Activated naive CD8-positive, alpha-beta T cell treated with anti-CD3 and anti-CD28 coated beads, Interleukin-2, amount 50 U/mL, for 24 hours (primary cell): Measurements from ENCODE around the gene FGF11.

Source experiments
- ATAC-seq: fragments of 150-1000 bp; cut with Tn5 transposase; one replicate; pipeline ENCODE4 v1.10.0; 2021
- DNase-seq: peaks from one replicate; pipeline ENCODE4 v3.0.0; 2021
- H3K27ac Mint-ChIP-seq: one replicate; pipeline ENCODE4 v1.8.0; 2021; ENCODE audit warnings: mild to moderate bottlenecking, mixed read lengths
- H3K27me3 Mint-ChIP-seq: one replicate; pipeline ENCODE4 v1.8.0; 2021; ENCODE audit warnings: mixed read lengths
- H3K36me3 Mint-ChIP-seq: one replicate; pipeline ENCODE4 v1.8.0; 2021; ENCODE audit warnings: low read depth, mixed read lengths
- H3K4me1 Mint-ChIP-seq: one replicate; pipeline ENCODE4 v1.8.0; 2021; ENCODE audit warnings: mixed read lengths
- H3K4me3 Mint-ChIP-seq: one replicate; pipeline ENCODE4 v1.8.0; 2021; ENCODE audit warnings: mild to moderate bottlenecking, moderate library complexity, mixed read lengths
- H3K9me3 Mint-ChIP-seq: one replicate; pipeline ENCODE4 v1.8.0; 2021; ENCODE audit warnings: mixed read lengths

FGF11 gene

DNA sequence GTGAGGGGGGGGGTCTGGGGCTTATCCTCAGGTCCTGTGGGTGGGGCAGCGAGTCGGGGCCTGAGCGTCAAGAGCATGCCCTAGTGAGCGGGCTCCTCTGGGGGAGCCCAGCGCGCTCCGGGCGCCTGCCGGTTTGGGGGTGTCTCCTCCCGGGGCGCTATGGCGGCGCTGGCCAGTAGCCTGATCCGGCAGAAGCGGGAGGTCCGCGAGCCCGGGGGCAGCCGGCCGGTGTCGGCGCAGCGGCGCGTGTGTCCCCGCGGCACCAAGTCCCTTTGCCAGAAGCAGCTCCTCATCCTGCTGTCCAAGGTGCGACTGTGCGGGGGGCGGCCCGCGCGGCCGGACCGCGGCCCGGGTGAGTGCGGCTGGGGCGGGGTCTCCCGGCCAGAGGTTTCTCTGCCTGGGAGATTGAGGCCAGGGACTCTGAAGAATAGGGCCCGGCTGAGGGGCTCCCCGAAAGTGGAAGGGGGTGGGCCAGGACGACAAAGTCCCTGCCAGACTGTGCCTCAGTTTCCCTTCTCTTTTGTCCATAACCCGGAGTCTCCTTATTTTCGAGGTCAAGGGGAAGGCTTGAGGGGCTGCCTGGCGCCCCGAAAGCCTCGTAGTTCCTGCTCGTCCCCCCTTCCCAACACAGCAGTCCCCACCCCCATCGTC lies at the start of gene FGF11:
FGF11 (plus strand) TSS at position 51 of the 651 bp plus-strand sequence; CDS start at position 160, 109 bp downstream.
- peaks cover 4% of the 10 kb centered on the region for H3K36me3 Mint-ChIP-seq
- H3K27ac Mint-ChIP-seq: no peak within 1 kb of the TSS
- no peaks in the 10 kb centered on the region for H3K9me3 Mint-ChIP-seq
- H3K4me3 Mint-ChIP-seq: peak within 1 kb of the TSS; percentile 80
- H3K4me1 Mint-ChIP-seq: peaks cover 46% of the 10 kb centered on the region
- ATAC-seq (no peak), DNase-seq (peak; percentile 12)
- peaks cover 51% of the 10 kb centered on the region for H3K27me3 Mint-ChIP-seq

DNA sequence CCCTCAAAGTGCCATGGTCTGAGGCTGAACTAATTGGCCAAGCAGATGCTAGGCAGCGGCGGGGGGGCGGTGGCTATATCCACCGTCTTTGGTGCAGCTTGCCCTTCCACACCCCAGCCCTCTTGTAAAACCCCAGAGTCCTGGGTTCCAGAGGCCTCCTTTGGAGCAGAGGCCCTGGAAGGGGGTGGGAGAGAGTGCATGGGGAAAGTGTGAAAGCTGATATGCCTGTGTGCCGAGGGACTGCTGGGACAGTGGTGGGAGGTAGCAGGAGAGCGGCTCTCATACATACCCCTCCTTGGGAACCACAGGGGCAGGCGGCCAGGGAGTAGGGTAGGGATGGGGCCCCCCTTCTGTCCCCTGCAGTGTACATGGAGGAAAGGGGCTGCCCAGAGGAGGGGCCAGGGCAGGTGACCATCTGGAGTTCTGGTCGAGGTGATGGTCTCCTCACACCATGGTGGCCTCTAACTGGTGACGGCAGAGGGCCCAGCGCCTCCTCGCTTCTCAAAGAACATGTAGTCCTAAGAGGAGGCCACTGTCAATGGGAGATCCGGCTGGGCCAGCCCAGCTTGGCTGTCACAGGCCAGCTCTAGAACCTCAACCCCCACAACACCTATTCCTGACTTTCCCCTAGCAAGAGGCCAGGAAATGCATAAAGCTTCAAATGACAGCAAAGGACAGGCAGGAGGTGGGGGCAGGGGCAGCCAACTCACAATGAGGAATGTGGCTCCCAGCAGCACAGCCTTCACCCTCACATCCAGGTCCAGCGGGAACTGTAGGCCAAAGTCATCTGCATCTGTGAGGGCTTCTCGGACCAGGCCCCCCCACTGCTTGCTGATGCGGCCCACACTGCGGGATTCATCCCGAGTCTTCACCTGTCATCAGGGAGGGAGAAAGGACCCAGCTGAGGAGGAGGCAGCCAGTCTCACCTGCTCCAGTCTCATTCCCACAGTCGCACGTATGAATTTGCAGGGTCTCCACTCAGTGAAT lies 49.1 kb upstream of the FGF11 start:
- H3K27me3 Mint-ChIP-seq: no peaks in the 10 kb centered on the region
- ATAC-seq (no peak), DNase-seq (no peak)
- peaks cover 18% of the 10 kb centered on the region for H3K4me1 Mint-ChIP-seq
- H3K4me3 Mint-ChIP-seq: no peak overlapping the region
- H3K36me3 Mint-ChIP-seq: peaks cover 11% of the 10 kb centered on the region
- H3K9me3 Mint-ChIP-seq: no peaks in the 10 kb centered on the region
- H3K27ac Mint-ChIP-seq: no peak overlapping the region

DNA sequence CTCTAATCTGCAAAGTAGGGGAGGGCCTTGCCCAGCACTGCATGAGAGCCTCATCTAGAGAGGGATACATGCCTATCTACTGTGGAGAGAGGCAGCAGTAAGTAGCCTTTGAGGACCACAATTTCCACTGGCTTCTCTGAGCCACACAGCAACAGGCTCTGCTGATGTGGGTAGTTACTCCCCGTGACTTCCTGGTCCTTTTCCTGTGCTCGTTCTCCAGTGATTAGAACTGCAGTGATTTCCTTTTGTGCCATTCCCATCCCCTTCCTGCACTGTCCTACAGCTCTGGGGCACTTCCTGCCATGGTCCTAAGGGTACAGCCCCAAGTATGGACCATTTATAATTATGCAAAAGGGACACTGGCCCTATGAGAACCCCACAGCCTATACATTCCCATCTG lies 48.0 kb upstream of the FGF11 start:
- Mint-ChIP-seq H3K9me3 (no peaks in the 10 kb centered on the region), H3K36me3 (peaks cover 11% of the 10 kb centered on the region), H3K4me1 (peaks cover 20% of the 10 kb centered on the region), H3K27ac (no peak overlapping the region), H3K4me3 (no peak overlapping the region), H3K27me3 (no peaks in the 10 kb centered on the region)
- no peak for DNase-seq
- no peak for ATAC-seq

DNA sequence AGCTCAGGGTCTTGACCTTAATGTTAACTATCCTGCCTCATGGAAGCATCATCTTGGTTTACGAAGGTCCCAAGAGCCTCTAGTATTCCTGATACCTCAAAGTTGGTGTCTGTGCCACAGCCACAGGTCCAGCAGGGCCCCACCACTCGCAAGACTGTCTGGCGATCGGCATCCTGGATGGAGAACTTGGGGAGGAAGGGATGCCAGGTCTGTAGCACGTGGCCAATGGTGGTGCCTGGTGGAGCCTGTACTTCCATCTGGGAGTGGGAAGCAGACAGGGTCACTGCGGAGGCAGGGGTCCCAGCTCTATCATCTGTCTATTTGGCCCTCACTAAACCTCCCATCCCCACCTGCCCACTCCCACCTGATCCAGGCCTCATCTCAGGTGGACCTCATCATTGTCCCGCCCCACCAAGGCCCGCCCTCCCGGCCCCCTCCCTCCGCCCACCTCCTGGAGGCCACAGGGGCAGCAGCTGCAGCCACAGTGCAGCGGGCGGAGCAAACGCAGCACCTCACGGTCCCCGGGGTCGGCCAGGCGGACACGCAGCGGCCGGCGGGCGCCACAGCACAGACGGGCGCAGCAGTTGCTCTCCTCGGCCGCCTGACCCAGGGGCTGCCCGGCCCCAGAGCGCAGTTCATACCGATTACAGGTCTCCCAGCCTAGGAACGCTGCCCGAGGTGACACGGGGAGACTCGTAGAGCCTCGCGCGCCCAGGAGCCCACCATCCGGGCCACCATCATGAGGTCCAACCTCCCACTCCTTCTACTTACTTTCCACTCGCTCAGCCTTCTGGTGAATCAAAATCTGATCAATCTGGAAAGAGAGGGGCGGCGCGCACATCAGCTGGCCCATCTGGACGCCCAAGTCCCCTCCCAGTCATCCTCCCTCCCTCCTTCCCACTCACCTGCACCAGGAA lies 46.4 kb upstream of the FGF11 start:
- H3K9me3 Mint-ChIP-seq: no peaks in the 10 kb centered on the region
- H3K4me3 Mint-ChIP-seq: peak overlapping the region; percentile 94
- DNase-seq (no peak), ATAC-seq (no peak)
- H3K27me3 Mint-ChIP-seq: no peaks in the 10 kb centered on the region
- H3K27ac Mint-ChIP-seq: peak overlapping the region; percentile 22
- H3K4me1 Mint-ChIP-seq: peaks cover 20% of the 10 kb centered on the region
- H3K36me3 Mint-ChIP-seq: peaks cover 11% of the 10 kb centered on the region

DNA sequence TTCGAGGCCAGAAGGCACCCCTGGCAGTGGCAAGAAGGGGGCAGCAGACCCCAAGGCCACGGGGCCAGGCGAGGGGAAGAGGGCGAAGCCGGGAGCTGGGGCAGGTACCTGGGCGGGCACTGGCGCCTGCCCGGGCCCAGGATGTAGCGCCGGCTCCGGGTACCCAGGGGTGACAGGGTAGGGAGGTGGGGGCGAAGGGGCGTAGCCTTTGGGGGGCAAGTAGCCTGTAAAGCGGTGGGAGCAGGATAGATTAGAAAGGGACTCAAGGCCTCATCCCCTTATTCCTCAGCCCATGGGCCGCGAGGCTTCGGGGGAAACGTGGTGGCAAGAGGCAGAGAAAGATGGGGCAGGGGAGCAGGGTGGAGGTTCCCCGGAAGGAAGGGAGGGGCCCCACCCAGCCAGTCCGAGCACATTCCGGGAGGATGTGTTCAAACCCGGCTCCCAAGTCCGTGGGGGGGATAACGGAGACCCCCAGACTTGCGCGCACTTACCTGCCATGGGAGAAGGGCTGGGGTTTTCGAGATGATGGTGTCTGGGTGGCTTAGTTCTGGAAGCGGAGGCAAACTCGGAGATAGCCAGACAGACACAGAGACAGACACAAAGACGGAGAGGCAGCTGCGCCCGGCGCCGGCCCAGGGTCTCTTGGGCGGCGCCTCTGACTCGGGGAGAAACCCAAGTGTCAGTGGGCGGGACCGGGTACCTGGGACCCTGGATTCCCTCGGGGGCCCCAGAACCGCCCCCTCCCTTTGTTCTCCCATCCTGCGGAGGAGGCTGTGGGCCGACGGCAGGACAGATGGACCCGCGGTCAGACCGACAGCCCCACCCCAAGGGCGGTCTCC lies 45.5 kb upstream of the FGF11 start:
- DNase-seq (peak; percentile 61), ATAC-seq (peak; percentile 60)
- peaks cover 11% of the 10 kb centered on the region for H3K36me3 Mint-ChIP-seq
- peak overlapping the region; percentile 94 for H3K4me3 Mint-ChIP-seq
- H3K27ac Mint-ChIP-seq: peak overlapping the region; percentile 82
- H3K27me3 Mint-ChIP-seq: no peaks in the 10 kb centered on the region
- no peaks in the 10 kb centered on the region for H3K9me3 Mint-ChIP-seq
- H3K4me1 Mint-ChIP-seq: peaks cover 20% of the 10 kb centered on the region

DNA sequence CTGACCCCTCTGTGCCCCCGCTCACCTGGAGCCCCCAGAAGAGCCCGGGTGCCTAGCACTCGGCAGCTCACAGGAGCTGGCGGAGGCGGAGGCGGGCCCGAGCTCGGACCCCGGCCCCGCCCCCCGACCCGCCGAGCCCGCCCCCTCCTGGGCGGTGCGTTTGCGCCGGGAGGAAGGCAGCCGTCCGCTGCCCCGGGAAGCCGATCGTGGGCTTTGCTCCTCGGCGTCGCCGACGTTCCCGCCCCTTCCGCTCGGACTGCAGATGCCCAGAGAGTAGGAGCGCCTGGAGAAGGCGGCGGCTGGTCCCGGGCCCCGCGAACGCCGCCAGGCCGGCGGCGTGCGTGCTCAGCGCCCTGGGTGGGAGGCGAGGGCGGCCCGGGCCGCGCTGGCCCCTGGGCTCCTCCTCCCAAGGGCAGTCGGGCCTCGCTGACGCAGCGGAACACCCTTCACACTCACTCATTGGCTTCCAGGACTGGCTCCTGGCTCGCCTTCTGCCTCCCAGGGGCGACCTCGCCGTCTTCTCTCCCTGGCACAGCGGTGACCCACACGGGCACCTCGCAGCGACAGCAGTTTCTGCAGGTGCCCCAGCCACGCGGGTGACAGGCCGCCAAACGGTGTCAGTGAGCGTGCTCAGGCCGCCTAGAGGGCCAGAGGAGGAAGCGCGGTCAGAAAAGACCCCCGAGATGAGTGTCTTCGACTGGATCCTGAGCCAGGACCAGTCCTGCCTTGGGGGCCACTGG lies 44.7 kb upstream of the FGF11 start, which contains the start of gene PLSCR3:
PLSCR3 (minus strand) TSS at position 74 of the 740 bp plus-strand sequence. CDS start 415 bp downstream, outside the sequence.
- Mint-ChIP-seq H3K27ac (peak within 1 kb of the TSS; percentile 90), H3K27me3 (no peaks in the 10 kb centered on the region), H3K4me3 (peak within 1 kb of the TSS; percentile 94), H3K36me3 (peaks cover 6% of the 10 kb centered on the region), H3K9me3 (no peaks in the 10 kb centered on the region), H3K4me1 (peaks cover 20% of the 10 kb centered on the region)
- ATAC-seq (peak; percentile 88), DNase-seq (peak; percentile 89)

DNA sequence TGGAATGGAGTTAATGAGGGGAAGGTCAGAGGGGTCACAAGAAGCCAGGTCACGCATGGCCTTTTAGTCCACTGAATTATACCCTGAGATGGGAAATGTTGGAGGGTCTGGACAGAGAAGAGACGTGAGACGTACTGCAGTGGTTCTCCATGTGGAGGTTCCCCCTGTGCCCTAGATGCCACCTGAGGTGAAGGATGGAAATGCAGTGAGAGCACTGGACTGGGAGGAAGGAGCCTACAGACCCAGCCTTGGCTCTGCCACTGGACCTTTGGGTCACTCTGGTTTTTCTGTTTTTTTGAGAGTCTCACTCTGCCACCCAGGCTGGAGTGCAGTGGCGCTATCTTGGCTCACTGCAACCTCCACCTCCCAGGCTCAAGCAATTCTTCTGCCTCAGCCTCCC lies 43.2 kb upstream of the FGF11 start:
- DNase-seq: no peak
- ATAC-seq: no peak
- Mint-ChIP-seq H3K36me3 (peaks cover 2% of the 10 kb centered on the region), H3K27ac (no peak overlapping the region), H3K4me1 (peaks cover 18% of the 10 kb centered on the region), H3K4me3 (peak overlapping the region; percentile 9), H3K27me3 (no peaks in the 10 kb centered on the region), H3K9me3 (no peaks in the 10 kb centered on the region)

DNA sequence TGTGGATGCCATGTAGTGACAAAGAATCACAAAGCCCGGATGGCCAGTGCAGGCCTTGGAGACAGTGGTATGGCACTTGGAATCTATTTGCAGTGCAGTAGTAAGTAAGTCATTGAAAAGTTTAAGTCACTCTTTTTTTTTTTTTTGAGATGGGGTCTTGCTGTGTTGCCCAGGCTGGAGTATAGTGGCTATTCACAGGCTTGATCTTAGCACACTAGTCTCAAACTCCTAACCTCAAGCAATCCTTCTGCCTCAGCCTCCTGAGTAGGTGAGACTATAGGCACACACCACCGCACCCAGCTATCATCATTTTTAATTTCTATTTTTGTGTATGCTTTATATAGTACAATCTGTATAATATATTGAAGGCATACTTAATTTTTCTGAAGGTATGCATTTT lies 40.7 kb upstream of the FGF11 start:
- H3K36me3 Mint-ChIP-seq: no peaks in the 10 kb centered on the region

DNA sequence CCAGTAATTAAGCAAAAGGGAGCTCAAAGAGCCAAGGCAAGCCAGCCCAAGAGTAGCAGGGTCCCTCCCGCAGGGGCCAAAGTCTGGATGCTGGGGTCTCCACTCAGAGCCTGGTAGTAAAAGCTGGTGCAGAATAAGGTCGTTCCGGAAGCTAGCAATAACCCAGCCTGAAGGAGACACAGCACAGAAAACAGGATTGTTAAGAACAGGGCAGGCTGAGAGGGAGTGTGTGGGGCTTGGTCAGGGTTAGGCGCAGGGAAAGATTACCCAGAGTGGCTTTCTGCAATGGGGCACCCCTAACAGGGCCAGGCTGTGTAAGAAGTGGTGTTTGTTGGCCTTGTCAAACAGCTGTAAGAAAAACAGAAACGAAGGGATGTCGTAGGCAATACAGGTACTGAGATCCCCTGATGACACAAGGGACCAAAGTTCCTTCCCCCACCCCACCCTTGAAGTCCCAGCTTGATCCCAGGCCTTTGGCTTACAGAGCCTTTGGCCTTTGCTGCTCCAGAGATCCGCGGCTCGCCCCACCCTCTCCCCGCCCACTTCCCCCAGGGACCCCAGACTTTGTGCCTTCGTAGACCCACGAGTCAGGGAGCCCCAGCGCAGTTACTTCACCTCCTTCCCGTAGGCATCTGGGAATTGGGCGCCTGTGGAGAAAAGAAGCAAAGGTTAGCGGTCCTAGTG lies 36.1 kb upstream of the FGF11 start:
- Mint-ChIP-seq H3K27ac (peak overlapping the region; percentile 90), H3K4me1 (peaks cover 18% of the 10 kb centered on the region), H3K4me3 (peak overlapping the region; percentile 89), H3K9me3 (no peaks in the 10 kb centered on the region), H3K36me3 (no peaks in the 10 kb centered on the region), H3K27me3 (peaks cover 3% of the 10 kb centered on the region)
- ATAC-seq: no peak
- peak; percentile 43 for DNase-seq

More for the DNA sequence above, 40.7 kb upstream of the FGF11 start:
- H3K27ac Mint-ChIP-seq: no peak overlapping the region
- no peak for ATAC-seq
- H3K4me3 Mint-ChIP-seq: no peak overlapping the region
- H3K9me3 Mint-ChIP-seq: no peaks in the 10 kb centered on the region
- no peak for DNase-seq
- H3K4me1 Mint-ChIP-seq: peaks cover 15% of the 10 kb centered on the region
- H3K27me3 Mint-ChIP-seq: no peaks in the 10 kb centered on the region

DNA sequence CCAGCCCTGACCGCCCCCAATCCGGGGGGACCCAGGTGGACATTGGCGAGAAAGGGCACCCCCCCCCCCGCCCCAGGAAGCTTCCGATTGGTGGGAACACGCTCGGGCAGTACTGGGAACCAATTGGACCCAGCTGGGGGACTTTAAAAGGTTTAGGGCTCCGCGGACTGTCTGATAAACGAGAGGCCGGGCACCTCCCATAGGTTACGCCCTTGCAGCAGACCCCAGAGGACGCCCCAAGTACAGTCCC lies 35.7 kb upstream of the FGF11 start:
- Mint-ChIP-seq H3K27ac (peak overlapping the region; percentile 90), H3K36me3 (no peaks in the 10 kb centered on the region)
- ATAC-seq: peak; percentile 48

DNA sequence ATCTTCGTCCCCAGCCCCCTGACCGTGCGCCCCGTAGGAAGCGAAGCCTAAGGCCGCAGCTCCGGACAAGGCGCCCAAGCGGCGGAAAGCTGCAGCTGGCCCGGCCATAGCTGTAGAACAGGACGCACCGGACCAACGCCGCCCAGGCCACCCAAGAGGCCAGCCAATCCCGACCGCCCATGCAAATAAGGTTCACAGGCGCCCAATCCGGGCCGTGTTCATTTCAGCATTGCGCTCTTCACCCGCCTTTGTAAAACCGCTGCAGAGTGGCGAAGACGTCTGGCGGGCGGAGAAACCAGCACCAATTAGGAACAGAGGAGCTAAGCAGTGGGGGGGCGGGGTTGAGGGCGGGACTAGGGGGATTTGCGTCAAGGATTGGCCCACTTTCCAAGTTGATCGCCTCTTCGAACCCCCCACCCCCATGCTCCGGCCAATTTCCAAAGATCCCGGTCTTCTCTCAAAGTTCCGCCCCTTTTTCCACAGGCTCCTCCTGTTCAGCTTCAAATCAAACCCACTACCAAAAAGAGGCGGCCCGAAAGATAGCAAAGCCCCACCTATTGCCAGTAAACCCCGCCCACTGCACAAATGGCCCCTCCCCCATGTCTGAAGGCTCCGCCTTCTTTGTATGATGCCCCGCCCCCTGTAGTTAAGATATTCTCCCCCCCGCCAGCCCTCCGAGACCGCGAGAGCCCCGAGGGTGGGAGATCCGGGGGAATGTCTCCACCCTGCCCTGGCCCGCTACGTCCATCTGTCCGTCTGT lies 35.2 kb upstream of the FGF11 start, which contains the start of gene TMEM256:
TMEM256 (minus strand) TSS at position 121 of the 760 bp plus-strand sequence; CDS start at position 108, 13 bp downstream.
- Mint-ChIP-seq H3K36me3 (no peaks in the 10 kb centered on the region), H3K27me3 (peaks cover 3% of the 10 kb centered on the region), H3K9me3 (no peaks in the 10 kb centered on the region), H3K4me3 (peak within 1 kb of the TSS; percentile 89), H3K27ac (peak within 1 kb of the TSS; percentile 90), H3K4me1 (peaks cover 19% of the 10 kb centered on the region)
- ATAC-seq (peak; percentile 94), DNase-seq (peak; percentile 92)

More for the DNA sequence above, 35.7 kb upstream of the FGF11 start:
- Mint-ChIP-seq H3K27me3 (peaks cover 3% of the 10 kb centered on the region), H3K4me1 (peaks cover 18% of the 10 kb centered on the region), H3K9me3 (no peaks in the 10 kb centered on the region), H3K4me3 (peak overlapping the region; percentile 89)
- DNase-seq: no peak
